Inflammatory macrophage (primary cell): ENCODE measurements around the gene NEK9.
A peak's percentile ranks its signal among the peaks of the same experiment; 100 is the strongest.
"Not testable (repeated sequence)": the region's sequence is repeated elsewhere in the genome, so short reads cannot be mapped to it uniquely, and the experiment has no call there.

Experiments used
- DNase-seq, 2 donors: peaks; one replicate each; pipeline ENCODE4 v3.0.0-alpha.2; 2020 to 2022

Gene NEK9

DNA sequence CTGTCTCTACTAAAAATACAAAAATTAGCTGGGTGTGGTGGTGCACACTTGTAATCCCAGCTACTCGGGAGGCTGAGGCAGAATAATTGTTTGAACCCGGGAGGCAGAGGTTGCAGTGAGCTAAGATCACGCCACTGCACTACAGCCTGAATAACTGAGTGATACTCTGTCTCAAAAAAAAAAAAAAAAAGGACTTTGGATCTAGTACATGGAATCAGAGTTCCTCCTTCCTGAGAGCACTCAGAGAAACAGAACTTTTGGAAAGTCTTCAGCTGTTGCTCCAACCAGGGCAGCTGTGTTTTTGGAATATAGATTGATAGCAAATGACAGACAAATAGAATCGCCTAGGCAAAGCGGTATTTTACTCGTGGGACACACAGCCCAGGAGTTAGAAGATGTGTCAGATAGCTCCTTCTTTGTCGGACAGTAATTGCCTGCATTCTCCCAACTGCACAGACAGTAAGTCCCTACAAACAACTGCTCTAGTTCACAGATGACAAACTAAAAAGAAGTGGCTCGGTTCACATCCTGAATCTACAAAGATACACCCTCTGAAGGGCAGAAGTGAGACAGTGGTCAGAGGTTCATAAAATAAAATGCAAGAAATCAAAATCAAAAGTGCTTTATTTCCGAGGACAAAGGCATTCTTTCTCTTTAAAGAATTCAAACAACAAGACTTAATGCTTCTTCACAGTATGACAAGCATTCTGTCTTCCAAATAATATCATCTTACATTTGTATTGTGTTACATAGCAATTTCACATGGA is 17.1 kb upstream of the NEK9 start:
- no peak for DNase-seq

GRCh38 chr14:75142494-75142893 is 15.6 kb upstream of the NEK9 start:
- DNase-seq = no peak

DNA sequence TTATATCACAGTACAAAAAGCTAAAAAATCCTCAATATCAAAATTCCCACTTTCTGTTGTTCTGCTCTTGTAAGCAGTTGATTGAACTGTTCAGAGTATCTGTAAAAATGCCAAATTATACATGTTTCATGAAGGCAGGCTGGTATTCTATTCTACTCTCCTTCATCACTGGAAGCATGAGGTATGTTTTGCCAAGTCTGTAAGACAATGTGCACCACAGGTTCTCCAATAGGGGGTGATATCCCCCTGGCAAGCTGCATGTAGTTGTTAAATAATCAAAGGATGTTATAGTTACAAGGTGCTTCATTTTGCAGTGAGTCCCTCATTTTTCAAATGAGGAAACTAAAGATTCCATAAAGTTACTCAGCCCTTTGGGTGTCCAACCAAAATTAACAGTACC is 15.1 kb upstream of the NEK9 start:
- DNase-seq = no peak

DNA sequence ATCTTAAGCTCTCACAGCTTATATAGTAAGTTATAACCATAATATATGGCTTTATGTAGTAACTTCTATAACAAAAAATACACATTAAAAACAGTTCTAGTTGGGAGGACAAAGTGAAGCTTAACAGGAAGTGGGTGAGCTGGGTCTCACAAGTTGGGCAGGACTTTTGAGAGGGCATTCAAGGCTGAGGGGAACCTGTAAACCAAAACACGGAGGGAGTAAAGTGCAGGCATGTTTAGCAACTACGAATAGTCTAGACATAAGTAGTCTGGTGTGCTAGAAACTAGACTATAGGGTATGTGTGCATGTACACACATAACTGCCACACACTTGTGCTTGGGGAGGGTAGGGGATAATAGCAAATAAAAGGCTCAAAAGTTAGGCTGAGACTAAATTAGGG is 14.2 kb upstream of the NEK9 start:
- DNase-seq = no peak

DNA sequence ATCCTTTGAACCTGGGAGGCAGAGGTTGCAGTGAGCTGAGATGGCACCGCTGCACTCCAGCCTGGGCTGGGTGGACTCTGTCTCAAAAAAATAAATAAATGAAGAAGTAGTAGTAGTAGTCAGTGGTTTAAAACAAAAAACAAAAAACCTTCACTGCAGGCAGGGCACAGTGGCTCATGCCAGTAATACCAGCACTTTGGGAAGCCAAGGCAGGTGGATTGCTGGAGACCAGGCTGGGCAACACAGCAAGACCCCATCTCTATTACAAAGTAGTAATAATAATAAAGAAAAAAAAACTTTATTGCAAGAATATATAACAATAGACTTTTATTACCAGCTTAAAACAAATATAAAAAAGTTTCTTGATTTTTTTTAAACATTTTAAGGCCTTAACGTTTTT is 13.8 kb upstream of the NEK9 start:
- no peak for DNase-seq

- DNase-seq = no peak
Measured at GRCh38 chr14:75139185-75139584, 12.3 kb upstream of the NEK9 start.

GRCh38 chr14:75138492-75138891 is 11.6 kb upstream of the NEK9 start:
- peak; percentile 52 to 78 for DNase-seq

- DNase-seq = no peak
Measured at GRCh38 chr14:75134644-75135043, 7.8 kb upstream of the NEK9 start.

- DNase-seq = no peak
Measured at GRCh38 chr14:75133597-75133996, 6.7 kb upstream of the NEK9 start.

- DNase-seq = peak; percentile 85 to 91
Measured at GRCh38 chr14:75132382-75133086, 5.7 kb upstream of the NEK9 start.

DNA sequence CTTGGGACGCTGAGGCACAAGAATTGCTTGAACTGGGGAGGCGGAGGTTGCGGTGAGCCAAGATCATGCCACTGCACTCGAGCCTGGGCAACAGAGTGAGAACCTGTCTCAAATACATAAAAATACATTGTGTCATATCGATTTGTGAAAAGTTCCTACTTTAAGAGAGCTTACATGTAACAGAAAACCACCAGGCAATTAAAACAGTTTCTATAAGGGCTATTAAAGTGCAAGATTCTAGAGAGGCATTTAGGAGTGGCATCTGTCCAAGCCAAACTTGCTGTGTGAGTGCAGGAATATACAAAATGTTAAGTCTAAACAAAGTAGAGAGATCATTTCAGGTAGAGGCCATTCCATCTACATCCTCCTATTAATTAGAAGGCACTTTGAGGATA is 1.7 kb upstream of the NEK9 start:
- no peak for DNase-seq

- DNase-seq = no peak
Measured at GRCh38 chr14:75127903-75128595, 1.2 kb upstream of the NEK9 start.

DNA sequence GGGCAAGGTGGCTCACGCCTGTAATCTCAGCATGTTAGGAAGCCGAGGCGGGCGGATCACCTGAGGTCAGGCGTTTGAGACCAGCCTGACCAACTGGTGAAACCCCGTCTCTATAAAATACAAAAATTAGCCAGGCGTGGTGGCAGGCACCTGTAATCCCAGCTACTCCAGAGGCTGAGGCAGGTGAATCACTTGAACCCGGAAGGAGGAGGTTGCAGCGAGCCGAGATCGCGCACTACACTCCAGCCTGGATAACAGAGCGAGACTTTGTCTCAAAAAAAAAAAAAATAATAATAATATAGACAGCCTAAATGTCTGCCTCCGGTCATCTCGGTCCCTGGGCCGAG is 599 bp upstream of the NEK9 start:
- DNase-seq = not testable (repeated sequence)

DNA sequence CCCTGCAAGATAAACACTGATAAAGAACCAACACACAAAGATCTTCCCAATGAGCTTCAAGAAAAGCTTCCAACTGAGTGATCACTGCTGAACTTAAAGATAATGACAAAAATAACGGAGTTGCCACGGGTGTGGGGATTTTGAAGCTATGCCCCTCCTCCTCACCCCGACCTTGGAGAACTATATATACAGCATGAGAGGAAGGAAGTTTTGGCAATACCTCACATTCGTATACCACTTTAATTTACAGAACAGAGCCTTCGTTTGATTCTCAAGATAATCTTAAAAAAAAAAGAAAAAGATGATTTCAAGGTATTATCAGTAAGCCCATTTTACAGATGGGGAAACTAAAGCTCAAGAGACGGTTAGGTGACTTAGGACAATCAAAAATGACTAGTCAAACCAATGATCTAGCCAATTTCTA is 715 bp downstream of the NEK9 start:
- DNase-seq = peak in 1 of 2 donors; percentile 37

GRCh38 chr14:75125617-75126016 is 1.2 kb downstream of the NEK9 start:
- peak in 1 of 2 donors; percentile 43 for DNase-seq

GRCh38 chr14:75123991-75124390 is 2.9 kb downstream of the NEK9 start:
- peak; percentile 73 to 77 for DNase-seq

DNA sequence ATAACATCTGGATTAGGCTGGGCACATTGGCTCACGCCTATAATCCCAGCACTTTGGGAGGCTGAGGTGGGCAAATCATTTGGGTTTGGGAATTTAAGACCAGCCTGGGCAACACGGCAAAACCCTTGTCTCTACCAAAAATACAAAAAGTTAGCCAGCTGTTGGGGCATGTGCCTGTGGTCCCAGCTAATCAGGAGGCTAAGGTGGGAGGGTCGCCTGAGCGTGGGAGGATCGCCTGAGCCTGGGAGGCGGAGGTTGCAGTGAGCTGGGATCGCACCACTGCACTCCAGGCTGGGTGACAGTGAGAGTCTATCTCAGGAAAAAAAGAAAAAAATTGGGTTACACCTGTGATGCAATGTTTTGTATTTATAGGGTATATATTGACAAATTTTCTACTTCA is 5.3 kb downstream of the NEK9 start:
- DNase-seq = no peak

DNA sequence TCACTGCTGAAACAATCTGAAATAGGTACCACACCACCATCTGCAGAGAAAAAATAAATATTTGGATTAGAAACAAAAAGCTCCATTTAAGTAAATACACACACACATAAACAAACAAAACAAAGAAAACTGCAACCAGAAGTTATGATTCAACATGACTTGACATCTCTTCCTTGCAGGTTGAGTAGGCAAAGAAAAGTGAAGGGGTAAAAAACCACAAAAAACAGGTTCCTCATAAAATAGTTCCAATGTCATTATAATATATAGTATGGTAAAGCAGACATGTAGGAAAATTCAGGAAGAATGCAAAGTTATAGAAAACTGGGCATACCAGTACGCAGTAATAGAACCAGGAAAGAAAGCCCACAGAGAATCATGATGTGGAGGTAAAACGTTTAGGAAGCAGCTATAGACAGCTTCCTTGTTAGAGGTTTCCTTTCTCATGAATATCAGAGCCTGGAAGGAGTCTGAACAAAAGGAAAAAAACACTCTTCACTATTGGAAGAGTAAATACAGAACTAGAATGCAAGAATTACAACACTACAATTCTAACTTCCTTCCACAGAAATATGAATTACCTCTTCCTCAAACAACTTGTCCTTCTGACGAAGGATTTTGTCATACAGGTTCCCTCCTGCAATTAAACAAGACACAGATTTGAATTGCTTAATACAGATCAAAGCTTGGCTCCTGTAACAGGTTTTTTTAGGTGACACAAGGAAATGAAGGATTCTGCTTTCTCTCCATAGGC is 6.1 kb downstream of the NEK9 start:
- DNase-seq = peak; percentile 36 to 80

GRCh38 chr14:75119056-75119455 is 7.8 kb downstream of the NEK9 start:
- no peak for DNase-seq

GRCh38 chr14:75113932-75114539 is 12.8 kb downstream of the NEK9 start:
- DNase-seq = no peak

DNA sequence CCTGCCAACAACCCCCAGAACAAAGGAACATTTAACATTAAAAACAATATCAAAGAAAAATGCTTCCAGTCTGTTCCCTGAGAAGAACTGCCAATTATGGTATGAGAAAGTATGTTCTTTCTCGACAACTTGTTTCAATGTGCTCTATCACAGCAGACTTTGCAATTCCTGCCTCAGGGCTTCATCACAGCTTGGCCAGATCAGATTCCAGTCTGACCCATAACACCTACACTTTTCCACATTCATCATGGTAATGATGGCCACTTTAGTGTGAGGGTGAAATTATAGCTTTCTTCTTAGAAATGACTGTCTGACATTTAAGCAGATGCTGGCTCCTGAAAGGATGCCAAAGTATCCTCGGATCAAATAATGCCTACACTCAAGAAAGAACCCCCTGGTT is 17.0 kb downstream of the NEK9 start:
- no peak for DNase-seq

- DNase-seq = peak; percentile 40 to 64
Measured at GRCh38 chr14:75107186-75107585, 19.7 kb downstream of the NEK9 start.

- DNase-seq = no peak
Measured at GRCh38 chr14:75101491-75101890, 25.4 kb downstream of the NEK9 start.
